SK-N-SH (cell line): ENCODE measurements around the gene ROR2. TPM values are rescaled to one million over a fixed set of nuclear protein-coding genes. Genes with fewer than 3 reads are reported as not detected.

ENCODE experiments used
- CTCF ChIA-PET: fragments of 300-600, 350-600 bp; formaldehyde crosslinking; extraction: SDS; loops from one replicate; lab custom pipeline; 2021; lab: Yijun Ruan, JAX
- POLR2A ChIA-PET: fragments of 350-600 bp; sonication (Branson Sonifier 250); formaldehyde crosslinking; extraction: SDS; loops from one replicate; lab custom pipeline; 2020; ENCODE audit warnings: antibody characterized with exemption, inconsistent platforms; lab: Yijun Ruan, JAX
- DNase-seq: peaks from one replicate; pipeline ENCODE4 v3.0.0; 2012
- H2AFZ ChIP-seq: fragments of 200-600 bp; sonication (generic); 2 replicates; pipeline ENCODE4 v1.8.1; 2016; ENCODE audit warnings: antibody characterized with exemption, mild to moderate bottlenecking, low read depth
- H3F3A ChIP-seq: fragments of 200-600 bp; sonication (generic); replicated peaks from 2 replicates; pipeline ENCODE3; 2016; ENCODE audit warnings: antibody characterized with exemption, mild to moderate bottlenecking; ENCODE audit not compliant: insufficient read depth
- H3K27ac ChIP-seq, 2 experiments: fragments of 200-500 bp in 1 of 2; fragments of 200-600 bp in 1 of 2; sonication (Bioruptor generic) in 1 of 2; sonication (generic), shearing (Covaris generic) in 1 of 2; 2 replicates each; pipeline versions ENCODE4 v1.5.1 to v1.6.1; 2014 to 2016; ENCODE audit warnings: low read depth in 2 of 2, inconsistent platforms in 1 of 2, low read length in 1 of 2, mild to moderate bottlenecking in 1 of 2, mixed read lengths in 1 of 2
- H3K27me3 ChIP-seq: fragments of 200-600 bp; sonication (generic), shearing (Covaris generic); 2 replicates; pipeline ENCODE4 v1.6.1; 2016; ENCODE audit warnings: mixed run types; ENCODE audit not compliant: insufficient read depth
- H3K36me3 ChIP-seq, 2 experiments: fragments of 200-500 bp in 1 of 2; fragments of 200-600 bp in 1 of 2; sonication (Bioruptor generic) in 1 of 2; sonication (generic) in 1 of 2; replicated peaks in 1 of 2; 2 replicates each; pipeline versions ENCODE3 to v1.5.1; 2014 to 2016; ENCODE audit warnings: low read length in 1 of 2, mild to moderate bottlenecking in 1 of 2; ENCODE audit not compliant: insufficient read depth in 2 of 2, control insufficient read depth in 1 of 2
- H3K4me1 ChIP-seq, 2 experiments: fragments of 200-500 bp in 1 of 2; fragments of 200-600 bp in 1 of 2; sonication (Bioruptor generic) in 1 of 2; sonication (generic), shearing (Covaris generic) in 1 of 2; 2 replicates each; pipeline versions ENCODE4 v1.5.1 to v1.6.1; 2014 to 2016; ENCODE audit warnings: low read depth in 1 of 2, low read length in 1 of 2, mixed run types in 1 of 2; ENCODE audit not compliant: insufficient read depth in 2 of 2, control insufficient read depth in 1 of 2
- H3K4me2 ChIP-seq: fragments of 200-600 bp; sonication (generic), shearing (Covaris generic); 2 replicates; pipeline ENCODE4 v1.6.1; 2017; ENCODE audit warnings: mixed run types
- H3K4me3 ChIP-seq, 2 experiments: fragments of 200-500 bp in 1 of 2; fragments of 200-600 bp in 1 of 2; sonication (Bioruptor generic) in 1 of 2; sonication (generic), shearing (Covaris generic) in 1 of 2; 2 replicates each; pipeline versions ENCODE4 v1.5.1 to v1.8.1; 2014 to 2016; ENCODE audit warnings: low read depth in 2 of 2, inconsistent platforms in 1 of 2, low read length in 1 of 2, mild to moderate bottlenecking in 1 of 2, mixed read lengths in 1 of 2, moderate library complexity in 1 of 2
- H3K79me2 ChIP-seq: fragments of 200-600 bp; sonication (generic); 2 replicates; pipeline ENCODE4 v1.8.1; 2017; ENCODE audit warnings: mild to moderate bottlenecking; ENCODE audit not compliant: insufficient read depth
- H3K9ac ChIP-seq: fragments of 200-600 bp; sonication (generic); 2 replicates; pipeline ENCODE4 v1.6.1; 2017; ENCODE audit warnings: mixed run types
- H3K9me2 ChIP-seq: fragments of 200-600 bp; sonication (generic); 2 replicates; pipeline ENCODE4 v1.6.1; 2017; ENCODE audit warnings: mixed run types
- H3K9me3 ChIP-seq: fragments of 200-600 bp; sonication (generic); 2 replicates; pipeline ENCODE4 v1.6.1; 2017; ENCODE audit warnings: mixed run types, mild to moderate bottlenecking, moderate library complexity
- H4K20me1 ChIP-seq: fragments of 200-600 bp; sonication (generic); 2 replicates; pipeline ENCODE4 v1.6.1; 2017; ENCODE audit warnings: mild to moderate bottlenecking, mixed run types; ENCODE audit not compliant: insufficient read depth
- EP300 ChIP-seq, 2 experiments: IDR thresholded peaks; 2 replicates each; pipeline versions ENCODE4 v1.4.0 to v1.6.1; 2012; ENCODE audit warnings: borderline replicate concordance in 1 of 2, low read depth in 1 of 2, low read length in 1 of 2
- EZH2phosphoT487 ChIP-seq: fragments of 200-600 bp; sonication (generic); IDR thresholded peaks from 2 replicates; pipeline ENCODE4 v1.6.1; 2017; ENCODE audit warnings: low read depth, mixed run types, mild to moderate bottlenecking, antibody characterized with exemption, moderate library complexity, borderline replicate concordance
- FOXJ3 ChIP-seq: sonication (generic); formaldehyde crosslinking; IDR thresholded peaks from 2 replicates; pipeline ENCODE4 v1.5.1; 2020; ENCODE audit warnings: mild to moderate bottlenecking, missing genetic modification reagents
- GABPA ChIP-seq: IDR thresholded peaks from 2 replicates; pipeline ENCODE4 v1.4.0; 2012; ENCODE audit warnings: low read depth, mild to moderate bottlenecking
- GATA2 ChIP-seq: sonication (generic); formaldehyde crosslinking; IDR thresholded peaks from 2 replicates; pipeline ENCODE4 v1.5.0; 2020; ENCODE audit warnings: mild to moderate bottlenecking, missing genetic modification reagents
- JUND ChIP-seq: IDR thresholded peaks from 2 replicates; pipeline ENCODE4 v1.4.0; 2012
- NFIC ChIP-seq: IDR thresholded peaks from 2 replicates; pipeline ENCODE4 v1.4.0; 2012; ENCODE audit warnings: borderline replicate concordance
- PBX3 ChIP-seq: IDR thresholded peaks from 2 replicates; pipeline ENCODE4; 2012
- RCOR1 ChIP-seq: fragments of 150-350 bp; IDR thresholded peaks from 2 replicates; pipeline ENCODE4 v1.6.1; 2017; ENCODE audit warnings: antibody characterized with exemption, low read length
- RXRA ChIP-seq: IDR thresholded peaks from 2 replicates; pipeline ENCODE4 v1.4.0; 2012; ENCODE audit warnings: low read depth, mild to moderate bottlenecking, borderline replicate concordance
- TAF1 ChIP-seq: IDR thresholded peaks from 2 replicates; pipeline ENCODE4 v1.6.1; 2012; ENCODE audit warnings: low read depth, mild to moderate bottlenecking, low read length, moderate library complexity, borderline replicate concordance
- TCF12 ChIP-seq: IDR thresholded peaks from 2 replicates; pipeline ENCODE4 v1.4.0; 2012
- USF1 ChIP-seq: IDR thresholded peaks from 2 replicates; pipeline ENCODE4 v1.4.0; 2012; ENCODE audit warnings: low read depth, borderline replicate concordance
- YY1 ChIP-seq: IDR thresholded peaks from 2 replicates; pipeline ENCODE4 v1.4.0; 2012; ENCODE audit warnings: low read depth, mild to moderate bottlenecking
- ZBTB33 ChIP-seq: IDR thresholded peaks from 2 replicates; pipeline ENCODE4 v1.4.0; 2012; ENCODE audit warnings: low read depth, borderline replicate concordance
- WGBS: methylation state at CpG from one replicate; pipeline ENCODE4 v1.1.6; 2017; ENCODE audit warnings: low lambda C conversion rate; 5-methylcytosine and 5-hydroxymethylcytosine counted together
- polyA plus RNA-seq, 3 experiments: library from polyadenylated mRNA; depleted of rRNA; stranded (reverse); fragments of >200 nt; gene quantifications; 2 replicates each; pipeline ENCODE4 v1.2.3, GENCODE V29; 2012
- TF ChIP-seq, protein P1 (sequence below): fragments of 150-350 bp; IDR thresholded peaks from 2 replicates; pipeline ENCODE4 v1.6.1; 2016; ENCODE audit warnings: mild to moderate bottlenecking, low read depth, low read length
- TF ChIP-seq, protein P2 (sequence below): fragments of 150-350 bp; IDR thresholded peaks from 2 replicates; pipeline ENCODE4 v1.6.1; 2017; ENCODE audit warnings: antibody characterized with exemption, low read length, low read depth, borderline replicate concordance

The ROR2 gene
- polyA plus RNA-seq, 1 of the 3 experiments (the other 2 are of a cell fraction) = 0.43 TPM

- Histone ChIP-seq H3K9me3 (no peaks in the 10 kb centered on the region), H3K36me3 (no peaks in the 10 kb centered on the region), H3K9ac (no peak overlapping the region), H3K4me1 (peaks cover 0 to 2% of the 10 kb centered on the region in 2 experiments; a peak in 1 of 4 replicates), H3K4me2 (no peak overlapping the region), H3K79me2 (no peaks in the 10 kb centered on the region), H3K27me3 (no peaks in the 10 kb centered on the region), H4K20me1 (no peaks in the 10 kb centered on the region), H3K9me2 (no peaks in the 10 kb centered on the region), H3K4me3 (no peak overlapping the region), H3K27ac (no peak overlapping the region), H3F3A (no peaks in the 10 kb centered on the region), H2AFZ (no peak overlapping the region)
- peak; percentile 54 for DNase-seq
- 10% methylated on average over 5 of the region's 5 CpGs for WGBS
- CTCF ChIA-PET = interaction anchor here (1.0 to 2.0 kb wide), 4 partner anchors 18 to 763 kb away, joined by 3 to 9 read pairs (median 5); no protein-coding TSS in a partner anchor
- POLR2A ChIA-PET = no interaction called here
- no peak for TF ChIP-seq YY1
- TF ChIP-seq TCF12 = peak; percentile 24; the same call in 1 of the 2 replicates
- no peak for TF ChIP-seq NFIC
- no peak for TF ChIP-seq JUND
- peak in 1 of 2 experiments; percentile 58; a peak in 1 of 4 replicates for TF ChIP-seq EP300 (IDR thresholded peaks at IDR 0.05; ENCODE audit: borderline replicate concordance in 1 of 2, low read depth in 1 of 2, low read length in 1 of 2)
- TF ChIP-seq GABPA = no peak
- TF ChIP-seq PBX3 = no peak
- TF ChIP-seq GATA2 (CRISPR knock-in tag) = peak; percentile 28; the same call in 1 of the 2 replicates
- TF ChIP-seq RCOR1 = peak; percentile 78
- no peak for TF ChIP-seq EZH2phosphoT487
- TF ChIP-seq, protein P1, sequence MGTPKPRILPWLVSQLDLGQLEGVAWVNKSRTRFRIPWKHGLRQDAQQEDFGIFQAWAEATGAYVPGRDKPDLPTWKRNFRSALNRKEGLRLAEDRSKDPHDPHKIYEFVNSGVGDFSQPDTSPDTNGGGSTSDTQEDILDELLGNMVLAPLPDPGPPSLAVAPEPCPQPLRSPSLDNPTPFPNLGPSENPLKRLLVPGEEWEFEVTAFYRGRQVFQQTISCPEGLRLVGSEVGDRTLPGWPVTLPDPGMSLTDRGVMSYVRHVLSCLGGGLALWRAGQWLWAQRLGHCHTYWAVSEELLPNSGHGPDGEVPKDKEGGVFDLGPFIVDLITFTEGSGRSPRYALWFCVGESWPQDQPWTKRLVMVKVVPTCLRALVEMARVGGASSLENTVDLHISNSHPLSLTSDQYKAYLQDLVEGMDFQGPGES = no peak
Observed at GRCh38 chr9:91677822-91678436, 272.1 kb downstream of the ROR2 start.

DNA sequence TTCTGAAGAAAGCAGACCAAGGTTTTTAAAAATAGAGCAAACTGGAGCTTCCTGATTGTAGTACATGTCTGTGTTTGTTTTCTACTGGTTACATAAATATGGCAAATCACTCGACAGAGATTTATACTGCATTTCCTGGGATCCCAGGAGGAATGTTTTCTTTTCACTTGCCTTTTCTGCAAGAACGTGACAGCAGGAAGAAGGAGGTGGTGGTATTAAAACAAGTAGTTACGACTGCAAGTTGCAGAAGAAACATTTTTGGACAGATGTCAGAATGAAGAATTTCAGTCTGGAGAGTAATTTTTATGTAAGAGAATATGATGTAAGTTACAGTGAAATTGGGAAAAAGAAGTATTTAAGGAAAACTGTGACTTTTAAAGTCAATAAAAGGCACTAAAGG, 272.7 kb downstream of the ROR2 start:
- Histone ChIP-seq H3K27ac (no peak overlapping the region), H2AFZ (no peak overlapping the region), H3K9me3 (no peaks in the 10 kb centered on the region), H3K27me3 (no peaks in the 10 kb centered on the region), H3K9ac (no peak overlapping the region), H3K4me3 (no peak overlapping the region), H4K20me1 (no peaks in the 10 kb centered on the region), H3K9me2 (no peaks in the 10 kb centered on the region), H3K4me2 (no peak overlapping the region), H3F3A (no peaks in the 10 kb centered on the region), H3K4me1 (peaks cover 0 to 2% of the 10 kb centered on the region in 2 experiments; a peak in 1 of 4 replicates), H3K79me2 (no peaks in the 10 kb centered on the region), H3K36me3 (no peaks in the 10 kb centered on the region)
- ChIA-PET POLR2A (no interaction called here), CTCF (interaction anchor here (1.3 to 2.0 kb wide), 2 partner anchors 17 to 50 kb away, joined by 3 to 9 read pairs; no protein-coding TSS in a partner anchor)
- 39% methylated on average over 3 of the region's 3 CpGs for WGBS
- no peak for DNase-seq
- TF ChIP-seq TAF1 (no peak), ZBTB33 (no peak), USF1 (no peak), FOXJ3 (no peak), RXRA (no peak)
- TF ChIP-seq, protein P2, sequence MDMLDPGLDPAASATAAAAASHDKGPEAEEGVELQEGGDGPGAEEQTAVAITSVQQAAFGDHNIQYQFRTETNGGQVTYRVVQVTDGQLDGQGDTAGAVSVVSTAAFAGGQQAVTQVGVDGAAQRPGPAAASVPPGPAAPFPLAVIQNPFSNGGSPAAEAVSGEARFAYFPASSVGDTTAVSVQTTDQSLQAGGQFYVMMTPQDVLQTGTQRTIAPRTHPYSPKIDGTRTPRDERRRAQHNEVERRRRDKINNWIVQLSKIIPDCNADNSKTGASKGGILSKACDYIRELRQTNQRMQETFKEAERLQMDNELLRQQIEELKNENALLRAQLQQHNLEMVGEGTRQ = no peak
